Astrocyte (in vitro differentiated cells and primary cell): ENCODE measurements around the gene TUNAR.

Source experiments
- CTCF ChIP-seq: IDR thresholded peaks from 2 replicates; pipeline ENCODE4 v1.5.1; 2011; ENCODE audit warnings: low read depth, mild to moderate bottlenecking, inconsistent platforms, low read length, moderate library complexity; ENCODE audit not compliant: insufficient read depth
- EZH2 ChIP-seq: IDR thresholded peaks from 2 replicates; pipeline ENCODE4 v1.6.1; 2012; ENCODE audit warnings: mild to moderate bottlenecking, low read length, inconsistent platforms; ENCODE audit not compliant: insufficient read depth

DNA sequence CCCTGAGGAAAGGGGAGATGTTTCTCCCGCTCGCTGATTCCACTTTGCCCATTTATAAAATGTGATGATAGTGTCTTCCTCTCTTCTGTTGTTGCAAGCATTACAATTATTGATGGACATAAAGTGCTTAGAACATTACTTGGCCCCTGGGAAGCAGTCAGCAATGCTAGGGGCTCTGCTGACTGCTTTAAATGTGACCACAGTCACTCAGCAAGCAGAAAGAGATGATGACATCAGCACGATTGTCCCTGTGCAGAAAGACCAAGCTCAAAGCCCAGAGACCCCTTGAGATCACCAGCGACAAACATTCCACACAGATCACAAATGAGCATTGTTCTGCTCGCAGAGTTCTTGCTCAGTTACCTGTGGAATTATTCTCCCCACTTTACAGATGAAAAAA lies 26.5 kb downstream of the TUNAR start:
- no peak for TF ChIP-seq CTCF
- TF ChIP-seq EZH2 = no peak
